GM23248 (cell line): ENCODE measurements around the gene DOK7.

Experiments used
- EZH2 ChIP-seq: fragments of 200-600 bp; sonication (generic); IDR thresholded peaks from 2 replicates; pipeline ENCODE4 v1.6.1; 2018; ENCODE audit warnings: antibody characterized with exemption, mild to moderate bottlenecking; ENCODE audit not compliant: insufficient read depth, poor library complexity, severe bottlenecking
- EZH2phosphoT487 ChIP-seq: fragments of 200-600 bp; sonication (generic); IDR thresholded peaks from 2 replicates; pipeline ENCODE4 v1.6.1; 2018; ENCODE audit warnings: antibody characterized with exemption, moderate library complexity, mild to moderate bottlenecking, low read depth; ENCODE audit not compliant: insufficient read depth

- TF ChIP-seq EZH2 (no peak), EZH2phosphoT487 (no peak)
Measured at GRCh38 chr4:3517731-3518510, 54.8 kb downstream of the DOK7 start.
